ENCODE measurements around the gene TLCD4.

DNA sequence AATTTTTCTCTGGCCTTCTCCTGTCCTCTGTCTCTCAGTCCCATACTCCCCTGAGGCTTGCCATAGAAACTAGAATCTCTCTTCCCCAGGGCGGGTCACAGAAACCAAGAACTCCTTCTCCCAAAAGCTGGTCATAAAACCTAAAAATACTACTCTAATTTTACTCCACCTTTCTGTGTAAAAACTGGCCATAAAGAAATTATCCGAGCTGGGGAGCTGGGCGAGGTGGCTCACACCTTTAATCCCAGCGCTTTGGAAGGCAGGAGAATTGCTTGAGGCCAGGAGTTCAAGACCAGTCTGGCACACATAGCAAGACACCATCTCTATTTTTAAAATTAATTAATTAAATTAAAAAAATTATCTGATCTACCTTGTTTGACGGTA lies 47.5 kb upstream of the TLCD4 start:
- TF ChIP-seq, protein P1, sequence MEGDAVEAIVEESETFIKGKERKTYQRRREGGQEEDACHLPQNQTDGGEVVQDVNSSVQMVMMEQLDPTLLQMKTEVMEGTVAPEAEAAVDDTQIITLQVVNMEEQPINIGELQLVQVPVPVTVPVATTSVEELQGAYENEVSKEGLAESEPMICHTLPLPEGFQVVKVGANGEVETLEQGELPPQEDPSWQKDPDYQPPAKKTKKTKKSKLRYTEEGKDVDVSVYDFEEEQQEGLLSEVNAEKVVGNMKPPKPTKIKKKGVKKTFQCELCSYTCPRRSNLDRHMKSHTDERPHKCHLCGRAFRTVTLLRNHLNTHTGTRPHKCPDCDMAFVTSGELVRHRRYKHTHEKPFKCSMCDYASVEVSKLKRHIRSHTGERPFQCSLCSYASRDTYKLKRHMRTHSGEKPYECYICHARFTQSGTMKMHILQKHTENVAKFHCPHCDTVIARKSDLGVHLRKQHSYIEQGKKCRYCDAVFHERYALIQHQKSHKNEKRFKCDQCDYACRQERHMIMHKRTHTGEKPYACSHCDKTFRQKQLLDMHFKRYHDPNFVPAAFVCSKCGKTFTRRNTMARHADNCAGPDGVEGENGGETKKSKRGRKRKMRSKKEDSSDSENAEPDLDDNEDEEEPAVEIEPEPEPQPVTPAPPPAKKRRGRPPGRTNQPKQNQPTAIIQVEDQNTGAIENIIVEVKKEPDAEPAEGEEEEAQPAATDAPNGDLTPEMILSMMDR (IDR thresholded peaks at IDR 0.05 in 8 of 11, conservative IDR thresholded peaks at IDR 0.05 in 3 of 11), result no peak
- TF ChIP-seq POLR2A (IDR thresholded peaks at IDR 0.05), result no peak

Data from spleen (tissue), 7 donors.